CD8-positive, alpha-beta memory T cell (primary cell): ENCODE results near the gene BCKDHB. TPM values are rescaled to one million over a fixed set of nuclear protein-coding genes. Genes with fewer than 3 reads are reported as not detected.

Experiments used
- CTCF ChIA-PET: fragments of 350-600 bp; sonication (Branson Sonifier 250); formaldehyde crosslinking; loops from one replicate; lab custom pipeline; 2021; ENCODE audit warnings: antibody characterized with exemption; lab: Charles Lee
- POLR2A ChIA-PET: fragments of 350-600 bp; sonication (Branson Sonifier 250); formaldehyde crosslinking; loops from one replicate; lab custom pipeline; 2021; ENCODE audit warnings: antibody characterized with exemption; lab: Charles Lee
- DNase-seq, 5 donors: peaks; one replicate each; pipeline versions ENCODE4 v3.0.0 to v3.0.0-alpha.2; 2020 to 2022; ENCODE audit warnings: mixed read lengths in 1 of 5
- H3K27ac ChIP-seq: one replicate; pipeline ENCODE4 v1.7.0; 2013; ENCODE audit warnings: low read depth, mild to moderate bottlenecking, low read length, moderate library complexity
- H3K27me3 ChIP-seq: 2 replicates; pipeline ENCODE4 v1.7.0; 2013; ENCODE audit warnings: low read length, mild to moderate bottlenecking; ENCODE audit not compliant: insufficient read depth, poor library complexity, severe bottlenecking
- H3K36me3 ChIP-seq: 2 replicates; pipeline ENCODE4 v1.7.0; 2013; ENCODE audit warnings: mild to moderate bottlenecking, low read length, moderate library complexity; ENCODE audit not compliant: insufficient read depth
- H3K4me1 ChIP-seq: 2 replicates; pipeline ENCODE4 v1.7.0; 2013; ENCODE audit warnings: mild to moderate bottlenecking, low read length, moderate library complexity; ENCODE audit not compliant: insufficient read depth
- H3K4me3 ChIP-seq: 2 replicates; pipeline ENCODE4 v1.7.0; 2013; ENCODE audit warnings: mild to moderate bottlenecking, low read length
- H3K9me3 ChIP-seq: 2 replicates; pipeline ENCODE4 v1.7.0; 2013; ENCODE audit warnings: mild to moderate bottlenecking, low read length
- H3K27ac Mint-ChIP-seq, 8 donors: one replicate each; pipeline ENCODE4 v1.8.0; 2020 to 2021; ENCODE audit warnings: mixed read lengths in 8 of 8, mild to moderate bottlenecking in 6 of 8, inconsistent platforms in 3 of 8, moderate library complexity in 3 of 8
- H3K27me3 Mint-ChIP-seq, 2 donors: one replicate each; pipeline ENCODE4 v1.8.0; 2020 to 2021; ENCODE audit warnings: mixed read lengths in 2 of 2, mild to moderate bottlenecking in 1 of 2, moderate library complexity in 1 of 2
- H3K36me3 Mint-ChIP-seq, 3 donors: one replicate each; pipeline ENCODE4 v1.8.0; 2020 to 2021; ENCODE audit warnings: mixed read lengths in 3 of 3, inconsistent platforms in 1 of 3, mild to moderate bottlenecking in 1 of 3
- H3K4me1 Mint-ChIP-seq, 3 donors: one replicate each; pipeline ENCODE4 v1.8.0; 2020 to 2021; ENCODE audit warnings: mixed read lengths in 3 of 3, inconsistent platforms in 1 of 3, mild to moderate bottlenecking in 1 of 3
- H3K4me3 Mint-ChIP-seq, 7 donors: one replicate each; pipeline ENCODE4 v1.8.0; 2020 to 2021; ENCODE audit warnings: mixed read lengths in 7 of 7, mild to moderate bottlenecking in 6 of 7, moderate library complexity in 4 of 7, inconsistent platforms in 2 of 7
- H3K9me3 Mint-ChIP-seq, 5 donors: one replicate each; pipeline ENCODE4 v1.8.0; 2020 to 2022; ENCODE audit warnings: mixed read lengths in 5 of 5, mild to moderate bottlenecking in 3 of 5, moderate library complexity in 2 of 5, inconsistent platforms in 1 of 5
- polyA plus RNA-seq: library from polyadenylated mRNA; unstranded; fragments of 300-500 nt; fragmentation: Illumina TruSeq; gene quantifications from one replicate; pipeline ENCODE4 v1.2.3, GENCODE V29; 2021
- total RNA-seq, 2 experiments: library from RNA; stranded (reverse); gene quantifications; one replicate each; pipeline ENCODE4 v1.2.3, GENCODE V29; 2021

The BCKDHB gene
- total and polyA plus RNA-seq, 3 experiments from 2014 or later: 14.4 to 19.8 (median 15.0) TPM

- POLR2A ChIA-PET: no interaction called here
- H3K27ac Mint-ChIP-seq: no peak overlapping the region
Measured at GRCh38 chr6:80271074-80271473, 164.6 kb downstream of the BCKDHB start.

GRCh38 chr6:80272988-80273387 lies 166.5 kb downstream of the BCKDHB start:
- Mint-ChIP-seq H3K9me3 (peaks cover 0 to 6% (median 0%) of the 10 kb centered on the region in 5 donors), H3K4me3 (no peak overlapping the region), H3K4me1 (no peaks in the 10 kb centered on the region), H3K36me3 (peaks cover 1 to 8% (median 4%) of the 10 kb centered on the region in 3 donors), H3K27ac (no peak overlapping the region), H3K27me3 (no peaks in the 10 kb centered on the region)
- Histone ChIP-seq H3K4me3 (no peak overlapping the region), H3K9me3 (no peaks in the 10 kb centered on the region), H3K27ac (no peak overlapping the region), H3K27me3 (no peaks in the 10 kb centered on the region), H3K4me1 (no peaks in the 10 kb centered on the region), H3K36me3 (no peaks in the 10 kb centered on the region)
- POLR2A ChIA-PET: no interaction called here
- DNase-seq: no peak
- CTCF ChIA-PET: no interaction called here

More at GRCh38 chr6:80271074-80271473, 164.6 kb downstream of the BCKDHB start:
- H3K36me3 Mint-ChIP-seq: peaks cover 1 to 8% (median 4%) of the 10 kb centered on the region in 3 donors
- H3K4me3 Mint-ChIP-seq: no peak overlapping the region
- DNase-seq: no peak
- H3K9me3 ChIP-seq: no peaks in the 10 kb centered on the region
- no peak overlapping the region for H3K4me3 ChIP-seq
- peaks cover 0 to 6% (median 0%) of the 10 kb centered on the region in 5 donors for H3K9me3 Mint-ChIP-seq
- no peaks in the 10 kb centered on the region for H3K36me3 ChIP-seq
- H3K4me1 ChIP-seq: no peaks in the 10 kb centered on the region
- no peaks in the 10 kb centered on the region for H3K27me3 Mint-ChIP-seq
- H3K27ac ChIP-seq: no peak overlapping the region
- H3K27me3 ChIP-seq: no peaks in the 10 kb centered on the region
- H3K4me1 Mint-ChIP-seq: no peaks in the 10 kb centered on the region
- CTCF ChIA-PET: no interaction called here

GRCh38 chr6:80276861-80277260 lies 170.4 kb downstream of the BCKDHB start:
- Mint-ChIP-seq H3K9me3 (no peaks in the 10 kb centered on the region), H3K27ac (no peak overlapping the region), H3K27me3 (no peaks in the 10 kb centered on the region), H3K4me1 (peaks cover 0 to 1% (median 0%) of the 10 kb centered on the region in 3 donors), H3K36me3 (peaks cover 0 to 9% (median 3%) of the 10 kb centered on the region in 3 donors), H3K4me3 (no peak overlapping the region)
- ChIA-PET POLR2A (no interaction called here), CTCF (no interaction called here)
- Histone ChIP-seq H3K4me1 (no peaks in the 10 kb centered on the region), H3K27ac (no peak overlapping the region), H3K36me3 (no peaks in the 10 kb centered on the region), H3K4me3 (no peak overlapping the region), H3K9me3 (no peaks in the 10 kb centered on the region), H3K27me3 (no peaks in the 10 kb centered on the region)
- no peak for DNase-seq

- Histone ChIP-seq H3K36me3 (no peaks in the 10 kb centered on the region), H3K27me3 (no peaks in the 10 kb centered on the region), H3K9me3 (no peaks in the 10 kb centered on the region), H3K4me1 (no peaks in the 10 kb centered on the region), H3K4me3 (no peak overlapping the region), H3K27ac (no peak overlapping the region)
- ChIA-PET CTCF (no interaction called here), POLR2A (no interaction called here)
- no peaks in the 10 kb centered on the region for H3K9me3 Mint-ChIP-seq
- no peak overlapping the region for H3K4me3 Mint-ChIP-seq
- peaks cover 0 to 9% (median 3%) of the 10 kb centered on the region in 3 donors for H3K36me3 Mint-ChIP-seq
- no peak for DNase-seq
- peaks cover 0 to 1% (median 0%) of the 10 kb centered on the region in 3 donors for H3K4me1 Mint-ChIP-seq
- no peaks in the 10 kb centered on the region for H3K27me3 Mint-ChIP-seq
- no peak overlapping the region for H3K27ac Mint-ChIP-seq
Measured at GRCh38 chr6:80277501-80277900, 171.0 kb downstream of the BCKDHB start.

GRCh38 chr6:80280262-80281010 lies 174.0 kb downstream of the BCKDHB start:
- Histone ChIP-seq H3K36me3 (no peaks in the 10 kb centered on the region), H3K9me3 (no peaks in the 10 kb centered on the region), H3K27ac (no peak overlapping the region), H3K4me1 (no peaks in the 10 kb centered on the region), H3K4me3 (no peak overlapping the region), H3K27me3 (no peaks in the 10 kb centered on the region)
- POLR2A ChIA-PET: no interaction called here
- H3K4me3 Mint-ChIP-seq: no peak overlapping the region
- no peak overlapping the region for H3K27ac Mint-ChIP-seq
- H3K27me3 Mint-ChIP-seq: no peaks in the 10 kb centered on the region
- CTCF ChIA-PET: no interaction called here
- H3K4me1 Mint-ChIP-seq: peaks cover 0 to 1% (median 0%) of the 10 kb centered on the region in 3 donors
- peaks cover 1 to 7% (median 3%) of the 10 kb centered on the region in 3 donors for H3K36me3 Mint-ChIP-seq
- no peak for DNase-seq
- H3K9me3 Mint-ChIP-seq: no peaks in the 10 kb centered on the region

GRCh38 chr6:80282913-80283554 lies 176.6 kb downstream of the BCKDHB start:
- POLR2A ChIA-PET: no interaction called here
- H3K4me3 Mint-ChIP-seq: no peak overlapping the region
- H3K4me1 ChIP-seq: no peaks in the 10 kb centered on the region
- H3K27ac Mint-ChIP-seq: no peak overlapping the region
- H3K4me1 Mint-ChIP-seq: peaks cover 0 to 1% (median 0%) of the 10 kb centered on the region in 3 donors
- no peaks in the 10 kb centered on the region for H3K9me3 Mint-ChIP-seq
- no peak for DNase-seq
- no peaks in the 10 kb centered on the region for H3K36me3 ChIP-seq
- no peak overlapping the region for H3K27ac ChIP-seq
- H3K36me3 Mint-ChIP-seq: peaks cover 1 to 7% (median 3%) of the 10 kb centered on the region in 3 donors
- CTCF ChIA-PET: no interaction called here
- no peaks in the 10 kb centered on the region for H3K9me3 ChIP-seq
- no peak overlapping the region for H3K4me3 ChIP-seq
- no peaks in the 10 kb centered on the region for H3K27me3 ChIP-seq
- no peaks in the 10 kb centered on the region for H3K27me3 Mint-ChIP-seq

- Histone ChIP-seq H3K36me3 (no peaks in the 10 kb centered on the region), H3K9me3 (no peaks in the 10 kb centered on the region), H3K4me1 (no peaks in the 10 kb centered on the region), H3K27ac (no peak overlapping the region), H3K4me3 (no peak overlapping the region), H3K27me3 (no peaks in the 10 kb centered on the region)
- CTCF ChIA-PET: no interaction called here
- DNase-seq: no peak
- H3K4me3 Mint-ChIP-seq: no peak overlapping the region
- no peaks in the 10 kb centered on the region for H3K4me1 Mint-ChIP-seq
- no peak overlapping the region for H3K27ac Mint-ChIP-seq
- peaks cover under 1 to 9% (median 1%) of the 10 kb centered on the region in 5 donors for H3K9me3 Mint-ChIP-seq
- POLR2A ChIA-PET: no interaction called here
- no peaks in the 10 kb centered on the region for H3K27me3 Mint-ChIP-seq
- H3K36me3 Mint-ChIP-seq: peaks cover 5 to 18% (median 8%) of the 10 kb centered on the region in 3 donors
Measured at GRCh38 chr6:80287112-80287511, 180.6 kb downstream of the BCKDHB start.

- Mint-ChIP-seq H3K4me3 (no peak overlapping the region), H3K27me3 (no peaks in the 10 kb centered on the region), H3K27ac (no peak overlapping the region), H3K4me1 (no peaks in the 10 kb centered on the region), H3K9me3 (peaks cover 5 to 14% (median 6%) of the 10 kb centered on the region in 5 donors), H3K36me3 (peaks cover 8 to 23% (median 8%) of the 10 kb centered on the region in 3 donors)
- Histone ChIP-seq H3K27ac (no peak overlapping the region), H3K4me3 (no peak overlapping the region), H3K4me1 (no peaks in the 10 kb centered on the region), H3K27me3 (no peaks in the 10 kb centered on the region), H3K36me3 (no peaks in the 10 kb centered on the region), H3K9me3 (no peaks in the 10 kb centered on the region)
- CTCF ChIA-PET: no interaction called here
- POLR2A ChIA-PET: no interaction called here
- DNase-seq: no peak
Measured at GRCh38 chr6:80287607-80288006, 181.1 kb downstream of the BCKDHB start.
